Measurements from ENCODE around the gene SLC6A1. TPM values are rescaled to one million over a fixed set of nuclear protein-coding genes. Genes with fewer than 3 reads are reported as not detected.
A peak's percentile ranks its signal among the peaks of the same experiment; 100 is the strongest.

The SLC6A1 gene
- total RNA-seq, 1 experiment from 2014 or later: not detected

DNA sequence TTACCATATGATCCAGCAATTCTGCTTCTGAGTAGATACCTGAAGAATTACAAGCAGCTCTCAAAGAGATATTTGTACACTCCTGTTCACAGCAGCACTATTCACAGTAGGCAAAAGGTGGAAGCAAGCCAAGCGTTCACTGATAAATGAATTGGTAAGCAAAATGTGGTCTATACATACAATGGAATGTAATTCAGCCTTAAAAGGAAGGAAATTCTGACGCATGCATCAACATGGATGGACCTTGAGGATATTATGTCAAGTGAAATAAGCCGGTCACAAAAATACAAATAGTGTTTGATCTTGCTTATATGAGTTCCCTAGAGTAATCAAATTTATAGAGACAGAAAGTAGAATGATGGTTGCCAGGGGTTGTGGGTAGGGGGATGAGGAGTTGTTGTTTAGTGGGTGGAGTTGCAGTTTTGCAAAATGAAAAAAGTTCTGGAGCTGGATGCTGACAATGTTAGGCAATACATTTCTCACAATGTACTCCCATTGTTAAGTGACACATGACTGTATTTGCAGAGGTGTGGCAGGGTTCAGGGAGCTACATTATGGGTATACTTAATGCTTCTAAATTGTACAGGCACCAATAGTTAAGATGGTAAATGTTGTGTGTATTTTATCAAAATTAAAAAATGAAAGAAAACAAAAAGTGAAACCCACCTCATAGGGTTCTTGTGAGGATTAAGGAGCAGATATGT lies 26.7 kb downstream of the SLC6A1 start:
- DNase-seq (ENCODE audit: low read depth): no peak

DNA sequence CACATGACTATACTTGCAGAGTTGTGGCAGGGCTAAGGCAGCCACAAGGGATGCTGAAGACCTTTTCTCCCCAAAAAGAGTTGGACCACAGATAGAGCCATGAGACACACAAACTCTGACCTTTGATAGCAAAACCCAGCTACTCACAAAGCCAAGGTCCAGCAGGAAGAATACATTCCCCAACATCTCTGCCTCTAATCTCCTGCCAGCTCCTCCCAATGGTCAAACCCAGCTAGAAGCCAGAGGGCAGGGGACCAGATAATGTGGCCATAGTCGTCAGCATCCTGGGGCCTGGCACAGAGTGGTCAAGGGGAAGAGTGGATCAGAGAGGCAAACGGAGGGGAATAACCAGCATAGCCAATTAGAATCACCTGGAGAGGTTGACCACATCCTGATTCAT lies 28.2 kb downstream of the SLC6A1 start:
- no peak for DNase-seq (ENCODE audit: low read depth)

DNA sequence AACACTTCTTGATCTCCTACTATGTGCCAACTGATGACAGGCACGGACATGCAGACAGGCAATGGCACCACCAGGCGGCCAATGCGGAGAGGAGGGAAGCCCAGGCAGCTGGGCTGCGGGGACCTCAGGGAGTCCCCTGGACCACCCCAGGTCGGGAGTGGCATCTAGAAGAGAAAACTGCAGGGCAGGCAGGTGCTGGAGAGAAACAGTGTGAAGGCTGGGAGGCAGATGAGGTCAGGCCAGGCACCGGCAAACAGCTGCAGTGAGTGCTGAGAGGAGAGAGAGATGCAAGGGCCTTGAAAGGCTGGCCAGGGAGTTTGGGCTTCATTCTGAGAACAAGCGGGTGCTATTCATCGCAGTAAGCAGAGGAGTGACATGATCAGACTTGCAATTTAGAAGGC lies 29.1 kb downstream of the SLC6A1 start:
- DNase-seq (ENCODE audit: low read depth): no peak

DNA sequence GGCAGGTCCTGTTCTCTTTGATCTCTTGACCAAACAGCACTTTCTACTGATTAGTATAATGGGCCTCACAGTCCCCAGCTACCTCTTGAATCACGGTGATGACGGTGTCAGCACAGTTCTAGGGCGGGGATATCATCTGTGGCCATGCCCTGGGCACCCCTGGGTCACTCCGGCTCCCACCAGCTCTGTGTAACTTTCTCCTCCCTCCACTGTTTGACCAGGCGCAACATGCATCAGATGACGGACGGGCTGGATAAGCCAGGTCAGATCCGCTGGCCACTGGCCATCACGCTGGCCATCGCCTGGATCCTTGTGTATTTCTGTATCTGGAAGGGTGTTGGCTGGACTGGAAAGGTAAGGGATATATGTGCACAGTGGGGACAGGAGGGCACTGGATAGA lies 29.6 kb downstream of the SLC6A1 start:
- no peak for DNase-seq (ENCODE audit: low read depth)

DNA sequence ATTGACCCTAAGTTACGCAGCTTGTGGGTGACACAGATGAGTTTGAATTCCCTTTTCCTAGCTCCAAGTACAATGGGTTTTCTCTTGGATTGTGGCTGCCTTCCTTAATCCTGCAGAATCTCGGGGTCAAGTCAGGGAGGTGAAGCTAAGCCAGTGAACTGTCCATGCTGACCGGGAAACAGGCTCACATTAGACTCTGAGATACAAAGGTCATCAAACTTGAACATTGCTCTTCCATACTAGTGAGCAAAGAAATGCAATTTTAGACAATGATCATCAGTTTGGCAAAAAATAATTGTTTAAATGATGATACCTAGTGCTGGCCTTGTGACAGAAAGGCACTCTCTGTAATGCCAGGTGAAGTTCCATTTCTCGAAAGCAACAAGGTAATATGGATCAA lies 31.6 kb downstream of the SLC6A1 start:
- no peak for DNase-seq (ENCODE audit: low read depth)

DNA sequence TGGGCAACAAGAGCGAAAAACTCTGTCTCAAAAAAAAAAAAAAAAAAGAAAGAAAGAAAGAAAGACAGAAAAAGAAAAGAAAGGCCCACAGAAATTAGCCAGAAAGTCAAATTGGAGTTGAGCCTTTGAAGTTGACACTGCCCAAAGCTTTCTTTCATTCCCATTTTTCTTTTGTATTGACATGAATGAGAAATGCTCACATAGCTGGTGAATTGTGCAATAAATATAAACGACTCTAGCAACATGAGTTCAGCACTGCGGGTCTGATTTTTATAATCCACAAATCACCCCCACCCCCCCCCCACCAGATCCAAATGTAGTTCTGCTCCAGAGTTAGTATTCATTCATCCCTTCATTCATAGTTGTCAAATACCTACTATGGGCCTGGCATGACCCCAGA lies 37.4 kb downstream of the SLC6A1 start:
- no peak for DNase-seq (ENCODE audit: low read depth)

DNA sequence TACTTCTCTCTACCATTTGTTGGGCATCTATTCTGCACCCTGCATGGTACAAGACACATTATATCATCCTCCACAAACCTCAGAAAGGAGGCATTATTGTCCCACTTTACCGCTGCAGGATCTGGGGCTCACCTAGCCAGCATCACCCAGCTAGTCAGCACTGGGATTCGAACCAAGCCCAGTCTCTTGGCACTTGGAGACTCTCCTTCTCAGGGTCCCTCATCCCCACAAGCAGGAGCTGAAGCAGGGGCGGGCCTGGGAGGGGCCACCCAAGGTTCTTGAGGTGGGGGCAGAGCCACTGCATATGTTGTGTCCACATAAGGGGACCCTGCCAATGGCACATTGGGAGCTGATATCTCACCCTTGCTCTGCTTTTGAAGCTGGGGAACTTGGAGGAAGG lies 41.3 kb downstream of the SLC6A1 start:
- DNase-seq (ENCODE audit: low read depth): no peak

DNA sequence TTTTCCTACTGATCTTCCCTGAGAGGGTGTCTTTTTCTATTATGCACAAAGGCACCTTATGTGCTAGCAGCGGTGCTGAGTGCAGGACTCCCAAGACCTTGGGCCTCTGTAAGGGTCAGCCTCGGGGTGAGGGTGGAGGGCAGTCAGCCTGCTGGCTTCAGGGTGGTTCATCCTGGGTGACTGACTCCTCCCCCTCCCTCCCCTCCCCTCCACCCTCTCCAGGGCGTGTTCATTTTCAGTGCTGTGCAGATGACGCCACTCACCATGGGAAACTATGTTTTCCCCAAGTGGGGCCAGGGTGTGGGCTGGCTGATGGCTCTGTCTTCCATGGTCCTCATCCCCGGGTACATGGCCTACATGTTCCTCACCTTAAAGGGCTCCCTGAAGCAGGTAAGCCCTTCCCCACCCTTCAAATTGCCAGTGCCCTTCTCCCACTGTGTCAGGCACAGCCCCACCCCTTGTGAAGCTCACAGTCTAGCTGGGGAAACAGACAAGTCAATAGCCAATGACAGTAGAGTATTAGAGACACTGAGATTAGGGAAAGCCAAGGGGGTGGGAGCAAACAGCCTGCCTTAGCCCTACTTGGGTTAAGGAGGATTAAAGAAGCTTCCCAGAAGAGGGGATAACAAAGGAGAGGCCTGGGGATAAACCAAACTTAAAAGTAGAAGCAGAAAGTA lies 41.9 kb downstream of the SLC6A1 start:
- DNase-seq (ENCODE audit: low read depth): no peak

DNA sequence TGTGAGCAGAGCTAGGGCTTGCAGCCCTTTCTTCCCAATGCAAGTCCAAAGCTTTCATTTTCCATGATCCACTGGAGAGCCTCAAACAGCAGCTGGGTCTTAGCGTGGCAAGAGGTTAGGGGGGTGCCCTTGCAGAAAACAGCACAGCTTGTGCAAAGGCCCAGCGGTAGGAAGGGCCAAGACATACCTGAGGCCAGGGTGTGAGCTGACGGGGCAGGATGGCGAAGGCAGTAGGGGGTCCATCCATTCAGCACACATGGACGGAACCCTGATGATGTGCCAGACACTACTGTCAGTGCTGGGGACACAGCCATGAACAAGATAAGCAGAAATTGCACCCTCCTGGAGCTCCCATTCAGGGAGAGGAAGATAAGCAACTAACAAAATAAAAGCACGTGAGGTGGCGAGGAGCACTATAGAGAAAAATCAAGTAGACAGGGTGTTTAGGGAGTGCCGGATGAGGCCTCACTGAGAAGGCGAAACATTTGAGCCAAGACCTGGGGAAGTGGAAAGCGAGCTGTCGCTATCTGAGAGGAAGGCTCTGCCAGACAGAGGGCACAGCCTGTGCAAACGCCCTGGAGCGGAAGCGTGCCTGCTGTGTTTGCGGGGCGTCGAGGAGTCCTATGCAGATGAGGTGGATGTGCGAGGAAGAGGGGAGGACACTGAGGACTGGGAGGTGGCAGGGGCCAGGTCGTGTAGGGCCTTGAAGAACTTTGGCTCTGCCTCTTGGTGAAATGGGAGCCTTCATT lies 43.4 kb downstream of the SLC6A1 start:
- DNase-seq (ENCODE audit: low read depth): no peak

DNA sequence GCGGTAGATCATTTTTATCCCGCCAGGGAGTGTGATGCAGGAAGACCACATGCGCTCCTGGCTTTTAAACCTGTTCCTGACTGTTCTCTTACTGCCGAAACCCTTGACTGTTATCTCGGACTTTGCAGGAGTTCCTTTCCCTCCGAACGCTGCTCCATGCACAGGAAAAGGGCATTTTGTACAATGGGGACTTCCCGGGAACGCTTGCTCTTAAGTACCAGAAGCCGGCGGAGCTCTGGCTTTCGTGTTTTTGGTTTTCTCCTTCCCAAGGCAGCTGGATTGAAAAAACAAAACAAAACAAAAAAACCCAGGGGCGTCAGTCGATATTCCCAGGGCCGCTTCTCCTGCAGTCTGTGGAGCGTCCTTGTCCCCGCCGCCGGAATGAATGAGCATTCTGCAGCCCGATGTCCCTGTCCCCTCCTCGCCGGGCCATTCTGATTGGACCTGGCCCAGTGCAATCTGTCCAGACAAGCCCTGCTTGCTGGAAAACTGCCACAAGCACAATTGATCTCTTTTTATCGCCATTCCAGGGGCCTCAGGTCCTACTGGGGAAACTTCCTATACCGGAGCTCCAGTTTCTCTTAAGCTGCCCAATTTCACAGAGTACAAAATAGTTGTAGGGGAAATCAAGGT lies 44.8 kb downstream of the SLC6A1 start:
- DNase-seq (ENCODE audit: low read depth): no peak

DNA sequence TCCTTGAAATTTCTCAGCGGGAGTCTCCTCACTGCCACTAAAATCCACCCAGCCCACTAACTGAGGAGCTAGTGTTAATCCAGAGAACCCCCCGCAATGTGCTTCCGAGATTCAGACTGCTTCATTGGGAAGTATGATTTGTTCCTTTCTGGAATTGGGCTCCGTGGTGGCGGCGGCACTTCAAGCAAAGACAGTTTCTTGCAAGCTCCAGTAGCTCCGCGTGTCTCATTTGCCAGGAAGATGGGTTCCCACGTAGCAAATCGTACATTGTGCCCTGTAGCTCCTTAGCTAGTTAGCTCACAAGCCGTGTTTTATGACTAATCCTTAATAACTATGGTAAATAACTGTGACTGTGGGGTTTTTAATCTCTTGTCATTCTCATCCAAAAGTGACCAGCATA lies 45.4 kb downstream of the SLC6A1 start:
- no peak for DNase-seq (ENCODE audit: low read depth)

DNA sequence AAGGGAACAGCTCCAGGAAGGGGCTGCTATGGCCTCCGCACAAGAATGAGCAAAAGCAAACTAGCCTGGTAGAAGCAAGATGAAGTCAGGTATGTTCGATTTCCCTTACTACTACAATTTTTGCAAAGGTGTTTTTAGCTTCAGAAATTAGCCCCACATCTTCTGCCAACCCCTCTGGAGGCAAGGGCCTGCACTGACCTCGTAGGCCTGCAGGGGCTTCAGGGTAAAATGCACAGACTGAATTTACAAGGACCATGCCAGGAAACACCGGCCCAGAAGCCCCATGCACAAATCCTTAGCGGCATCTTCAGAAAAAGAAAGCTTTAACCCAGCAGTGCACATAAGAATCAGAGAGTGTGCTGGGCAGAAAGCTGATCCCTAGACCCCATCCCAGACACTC lies 53.0 kb downstream of the SLC6A1 start:
- no peak for DNase-seq (ENCODE audit: low read depth)

DNA sequence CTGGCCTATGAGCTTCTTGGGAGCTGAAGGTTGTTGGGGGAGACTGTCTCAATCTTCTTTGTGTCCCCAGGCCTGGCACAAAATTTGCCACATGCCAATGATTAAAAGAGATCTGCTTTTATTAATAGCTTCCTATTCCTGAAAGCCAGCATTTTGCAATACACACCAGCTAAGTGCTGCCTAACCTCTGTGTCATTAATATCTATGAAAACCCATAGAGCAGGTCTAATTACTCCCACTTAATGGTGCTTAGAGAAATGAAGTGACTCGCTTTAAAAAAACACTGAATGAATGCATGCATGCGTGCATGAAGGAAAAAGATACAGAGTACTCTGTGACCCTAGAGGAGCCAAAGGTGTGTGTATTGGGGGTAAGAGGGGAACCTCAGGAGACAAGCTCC lies 55.0 kb downstream of the SLC6A1 start:
- no peak for DNase-seq (ENCODE audit: low read depth)

DNA sequence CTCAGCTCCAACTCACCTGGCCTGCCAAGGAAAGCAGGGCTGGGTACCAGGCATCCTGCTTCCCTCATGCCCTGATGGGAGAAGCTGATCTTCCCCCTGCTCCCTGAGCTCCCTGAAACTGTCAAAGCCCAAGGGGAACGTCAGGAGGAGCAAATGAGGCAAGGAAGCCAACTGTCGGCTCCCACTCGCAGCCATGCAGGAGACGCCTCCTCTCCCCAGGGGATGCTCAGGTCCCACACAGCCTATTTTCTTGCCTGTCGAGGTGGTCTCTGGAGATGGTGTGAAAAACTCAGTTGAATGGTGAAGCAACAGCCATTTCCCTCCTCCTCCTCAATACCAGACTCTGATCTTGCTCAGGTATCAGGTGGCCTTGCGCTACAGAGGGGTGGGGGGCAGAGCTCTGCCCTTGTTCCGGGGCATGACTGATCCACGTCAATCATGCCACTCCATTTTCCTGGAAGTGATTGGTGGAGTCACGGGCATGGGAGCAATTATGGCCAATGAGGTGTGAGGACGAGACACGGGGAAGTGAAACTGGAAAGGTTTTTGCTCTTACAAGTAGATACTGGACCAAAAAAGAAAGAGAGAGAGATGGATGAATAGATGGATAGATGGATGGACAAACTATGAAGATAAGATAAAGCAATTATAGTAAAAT lies 58.2 kb downstream of the SLC6A1 start:
- peak; percentile 5 for DNase-seq (ENCODE audit: low read depth)

DNA sequence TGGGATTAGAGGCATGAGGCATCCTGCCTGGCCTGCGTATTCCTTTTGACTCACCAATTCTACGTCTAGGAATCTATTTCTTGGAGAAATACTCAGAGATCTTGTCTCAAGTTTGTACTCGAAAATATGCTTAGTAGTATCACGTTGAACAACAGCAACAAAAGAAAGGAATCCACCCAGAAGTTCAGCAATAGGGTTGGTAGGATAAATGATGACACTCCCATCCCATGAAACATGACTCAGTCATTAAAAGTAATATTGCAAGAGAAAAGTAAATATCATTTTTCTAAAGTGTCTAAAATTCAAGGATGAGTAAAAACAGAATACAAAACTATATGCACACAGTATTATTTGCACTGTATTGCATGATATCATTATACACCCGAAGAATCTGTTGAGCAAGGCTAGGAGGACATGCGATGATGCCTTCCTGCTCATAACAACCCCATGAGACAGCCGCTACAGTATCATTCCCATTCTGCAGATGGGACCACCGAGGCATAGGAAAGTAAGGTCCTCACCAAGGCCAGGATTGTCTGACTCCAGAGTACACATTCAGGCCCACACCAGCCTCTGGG lies 61.5 kb downstream of the SLC6A1 start:
- no peak for DNase-seq (ENCODE audit: low read depth)

DNA sequence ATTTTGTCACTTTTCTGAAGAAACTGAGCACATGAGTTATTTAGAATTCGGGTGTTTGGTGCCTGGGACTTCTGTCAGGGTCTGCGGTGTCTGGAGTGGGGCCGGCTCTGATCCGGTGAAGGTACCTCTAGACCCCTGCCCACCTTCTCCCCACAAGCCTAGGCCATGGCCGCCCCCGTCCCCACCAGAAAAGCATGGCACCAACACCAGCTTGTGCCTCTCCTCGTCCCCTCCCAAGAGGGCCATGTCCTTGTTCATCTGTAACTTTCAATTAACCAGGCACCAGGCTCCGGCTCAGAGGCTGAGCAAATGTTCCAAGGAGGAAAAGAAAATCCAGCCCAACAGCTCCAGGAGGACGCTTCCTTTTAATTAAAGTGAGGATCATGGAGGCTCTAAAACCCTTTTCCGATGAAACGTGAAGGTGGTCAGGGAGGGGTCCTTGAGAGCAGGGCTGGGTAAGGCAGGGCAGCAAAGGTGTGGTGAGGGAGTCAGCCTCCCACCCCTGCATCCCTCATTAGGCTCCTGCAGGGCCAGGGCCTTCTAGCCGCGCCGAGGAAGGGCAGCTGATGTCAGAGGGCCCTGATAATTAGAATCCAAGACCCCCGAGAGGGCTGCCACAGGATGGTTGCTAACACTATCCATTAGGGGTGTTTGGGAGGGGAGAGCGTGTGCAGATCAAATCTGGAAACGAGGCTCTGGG lies 62.3 kb downstream of the SLC6A1 start:
- DNase-seq (ENCODE audit: low read depth): no peak

DNA sequence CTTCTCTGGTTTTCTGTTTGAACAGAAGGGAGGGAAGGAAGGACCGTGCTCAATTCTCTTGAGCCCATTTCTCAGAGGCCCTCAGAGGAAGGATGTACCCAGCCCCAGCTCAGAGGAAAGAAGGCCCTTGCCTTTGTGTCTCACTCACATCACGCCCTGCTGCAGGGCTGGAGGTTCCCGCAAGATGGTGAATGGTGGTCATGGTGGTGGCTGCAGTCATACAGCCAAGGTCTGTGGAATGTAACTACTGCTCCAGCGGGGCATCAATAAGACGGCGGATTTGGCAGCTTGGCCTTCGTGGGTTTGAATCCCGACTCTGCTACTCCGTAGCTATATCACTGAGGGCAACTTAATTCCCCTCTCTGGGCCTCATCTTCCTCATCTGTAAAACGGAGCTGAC lies 62.9 kb downstream of the SLC6A1 start:
- DNase-seq (ENCODE audit: low read depth): no peak

DNA sequence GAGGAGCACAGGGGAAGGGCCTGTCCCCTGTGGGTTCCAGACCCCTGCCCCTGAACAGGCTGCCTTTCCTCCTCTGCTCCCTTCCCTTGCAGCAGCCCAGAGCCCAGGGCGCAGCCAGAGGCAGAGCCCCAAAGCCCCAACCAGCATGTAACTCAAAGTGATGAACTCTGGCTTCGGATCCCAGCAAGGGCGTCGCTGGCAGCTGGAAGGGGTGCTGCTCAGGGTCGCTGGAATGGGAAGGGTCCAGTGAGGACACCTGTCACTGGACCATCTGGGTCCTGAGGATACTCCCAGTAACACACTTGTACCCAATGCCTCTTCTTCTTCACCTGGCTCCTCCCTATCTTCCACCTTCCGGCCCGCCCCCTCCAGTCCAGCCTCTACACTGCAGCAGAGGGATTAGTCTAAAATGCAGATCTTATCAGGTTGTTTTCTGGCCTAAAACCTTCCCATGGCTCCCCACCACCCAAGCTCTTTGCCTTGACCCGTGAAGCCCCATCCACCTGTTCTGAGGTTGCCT lies 64.0 kb downstream of the SLC6A1 start:
- DNase-seq (ENCODE audit: low read depth): no peak

DNA sequence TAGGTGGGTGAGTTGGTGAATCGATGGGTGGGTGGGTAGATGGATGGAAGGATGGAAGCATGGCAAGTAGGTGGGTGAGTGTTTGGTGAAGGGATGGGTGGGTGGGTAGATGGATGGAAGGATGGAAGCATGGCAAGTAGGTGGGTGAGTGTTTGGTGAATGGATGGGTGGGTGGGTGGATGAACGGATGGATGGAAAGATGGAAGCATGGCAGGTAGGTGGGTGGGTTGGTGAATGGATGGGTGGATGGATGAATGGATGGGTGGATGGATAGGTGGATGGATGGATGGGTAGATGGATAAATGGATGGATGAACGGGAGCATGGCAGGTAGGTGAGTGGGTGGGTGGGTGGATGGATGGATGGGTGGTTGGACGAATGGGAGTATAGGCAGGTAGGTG lies 65.1 kb downstream of the SLC6A1 start:
- no peak for DNase-seq (ENCODE audit: low read depth)

DNA sequence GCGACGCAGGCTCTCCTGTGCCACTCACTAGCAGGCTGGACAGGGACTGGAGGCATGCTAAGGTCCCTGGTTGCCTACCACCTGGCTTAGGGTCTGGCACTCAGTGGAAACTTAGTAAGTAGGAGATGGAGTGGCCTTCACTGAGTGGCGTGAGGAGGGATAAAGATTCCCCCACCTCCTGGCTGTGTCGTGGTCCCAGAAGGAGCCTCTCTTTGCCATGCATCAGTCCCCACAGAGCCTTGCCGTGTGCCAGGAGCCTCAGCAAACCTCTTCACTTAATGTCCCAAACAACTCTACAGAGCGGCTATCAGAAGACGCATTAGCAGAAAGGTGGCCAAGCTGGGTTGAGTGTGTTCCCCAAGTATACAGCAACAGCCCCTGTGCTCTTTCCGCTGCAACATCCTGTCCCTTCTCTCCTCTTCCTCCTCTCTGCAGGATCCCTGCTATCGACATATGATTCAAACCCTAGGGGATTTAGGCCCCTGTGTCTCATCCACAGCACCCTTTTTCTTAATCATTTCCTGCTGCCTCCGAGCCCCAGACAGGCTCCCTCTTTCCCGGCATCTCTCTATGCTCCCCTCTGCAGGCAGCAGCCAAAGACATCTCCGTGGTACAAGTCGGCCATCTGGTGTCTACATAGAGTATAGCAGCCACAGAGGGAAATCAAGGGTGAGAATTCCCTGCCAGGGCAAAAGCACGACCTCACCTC lies 66.7 kb downstream of the SLC6A1 start:
- peak; percentile 67 for DNase-seq (ENCODE audit: low read depth)
